GM12801 (cell line): ENCODE results near the gene CYTH1.

Source experiments
- CTCF ChIP-seq: IDR thresholded peaks from one replicate; pipeline ENCODE4 v1.5.1; 2011; ENCODE audit warnings: control low read depth; ENCODE audit not compliant: insufficient read length; ENCODE audit errors: extremely low read depth

CYTH1 gene

GRCh38 chr17:78774956-78775571 lies 7.0 kb downstream of the CYTH1 start:
- no peak for TF ChIP-seq CTCF

GRCh38 chr17:78774453-78774852 lies 7.6 kb downstream of the CYTH1 start:
- TF ChIP-seq CTCF, result no peak

DNA sequence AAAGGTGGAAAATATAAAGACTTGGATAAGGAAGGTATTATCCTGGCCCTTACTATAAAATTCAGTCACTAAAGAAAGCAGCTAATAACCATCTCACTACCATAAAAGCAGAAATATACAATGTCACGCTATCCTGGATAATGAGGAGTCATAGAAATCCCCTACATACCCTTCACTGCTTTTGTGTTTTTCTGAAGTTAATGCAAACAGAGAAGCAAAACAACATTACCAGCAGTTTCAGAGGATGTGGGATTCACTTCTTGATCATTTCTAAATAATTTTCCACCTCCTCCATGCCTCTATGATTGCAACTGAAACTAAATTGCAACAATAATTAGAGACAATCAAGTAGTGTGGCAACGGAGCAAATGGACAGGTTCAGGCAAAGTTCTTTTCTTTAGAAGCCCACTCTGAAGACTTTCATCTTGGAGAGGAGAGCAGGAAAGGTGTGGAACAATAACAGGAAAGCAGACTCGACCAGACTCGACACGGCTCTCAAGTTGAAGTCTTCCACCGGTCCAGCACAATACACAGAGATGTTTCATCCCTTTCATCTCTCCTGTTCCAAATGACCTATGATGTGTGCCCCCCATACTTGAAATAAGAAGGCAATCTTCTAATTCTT lies 10.2 kb downstream of the CYTH1 start:
- TF ChIP-seq CTCF, result no peak

DNA sequence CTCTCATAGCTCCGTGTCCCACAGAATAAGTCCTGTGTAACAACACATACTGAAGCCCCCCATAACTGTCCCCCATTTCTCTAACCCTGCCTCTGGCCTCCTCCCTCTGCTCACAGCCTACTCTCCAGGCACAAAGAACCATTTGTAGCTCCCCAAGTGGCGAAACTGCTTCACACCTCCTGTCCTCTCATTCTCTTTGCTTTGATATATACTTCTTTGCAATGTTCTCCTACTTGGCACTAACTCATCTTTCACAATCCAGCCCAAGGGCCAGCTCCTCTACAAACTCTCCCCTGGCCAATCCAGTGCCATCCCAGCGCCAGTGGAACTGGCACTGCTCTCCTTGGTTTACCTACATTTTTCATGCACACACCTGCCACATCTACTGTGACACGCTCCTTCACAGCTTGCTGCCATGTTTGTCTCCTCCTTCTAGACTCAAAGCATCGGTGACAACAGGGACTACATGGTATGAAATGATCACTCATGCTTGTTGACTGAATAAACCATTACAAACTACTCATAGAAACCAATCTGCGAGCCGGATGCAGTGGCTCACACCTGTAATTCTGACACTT lies 12.8 kb downstream of the CYTH1 start:
- no peak for TF ChIP-seq CTCF

DNA sequence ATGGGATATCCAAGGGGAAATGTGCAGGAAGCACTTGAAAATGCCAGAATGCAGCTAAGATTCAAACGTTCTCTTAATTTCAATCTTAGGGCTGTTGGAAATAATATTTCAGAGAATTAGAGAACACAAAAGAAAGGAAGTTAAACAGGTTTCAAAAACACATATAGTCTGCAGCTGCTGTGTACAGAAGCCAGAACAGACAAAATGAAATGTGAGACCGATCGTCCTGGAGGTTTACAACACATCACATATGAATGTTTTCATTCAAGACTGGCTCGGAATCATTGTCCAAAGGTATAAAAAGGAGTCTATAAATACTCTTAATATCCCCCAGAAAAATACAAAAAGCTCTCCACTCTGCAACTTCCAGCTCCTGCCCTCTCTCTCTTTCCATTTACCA lies 14.3 kb downstream of the CYTH1 start:
- no peak for TF ChIP-seq CTCF

GRCh38 chr17:78766743-78767294 lies 15.3 kb downstream of the CYTH1 start:
- TF ChIP-seq CTCF, result no peak

DNA sequence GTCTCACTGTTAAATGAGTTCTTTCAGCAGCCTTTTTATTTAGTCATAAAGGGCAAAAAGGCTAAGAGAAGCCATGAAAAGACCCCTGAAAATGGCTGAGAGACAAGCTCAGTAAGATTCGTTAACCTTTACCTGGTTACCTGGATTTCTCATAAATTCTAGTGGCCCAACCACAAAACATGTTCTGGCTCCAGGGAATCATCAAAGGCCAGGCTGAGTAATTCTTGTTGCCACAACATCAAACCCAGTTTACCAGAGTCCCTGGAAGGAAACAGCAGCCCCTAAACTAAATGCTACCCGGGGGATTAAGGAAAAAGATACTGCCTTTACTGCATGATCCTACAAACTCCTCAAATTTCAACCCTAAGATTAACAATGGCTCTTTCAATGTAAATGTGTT lies 15.8 kb downstream of the CYTH1 start:
- no peak for TF ChIP-seq CTCF
